GM19467 (cell line): ENCODE results near the gene KIAA0513.
"Not testable (repeated sequence)": the region's sequence is repeated elsewhere in the genome, so short reads cannot be mapped to it uniquely, and the experiment has no call there.

ENCODE experiments used
- ATAC-seq: cut with Tn5 transposase; IDR thresholded peaks from one replicate; pipeline ENCODE4 v1.9.1; 2021; ENCODE audit warnings: mild to moderate bottlenecking, moderate library complexity; ENCODE audit not compliant: unreplicated experiment

The KIAA0513 gene

GRCh38 chr16:85103114-85104079 lies 75.8 kb downstream of the KIAA0513 start:
- ATAC-seq = no peak

GRCh38 chr16:85104147-85104546 lies 76.6 kb downstream of the KIAA0513 start:
- no peak for ATAC-seq

- ATAC-seq = peak; percentile 53
Observed at GRCh38 chr16:85104821-85105391, 77.3 kb downstream of the KIAA0513 start.

GRCh38 chr16:85105475-85105874 lies 77.9 kb downstream of the KIAA0513 start:
- no peak for ATAC-seq

GRCh38 chr16:85107083-85107482 lies 79.5 kb downstream of the KIAA0513 start:
- ATAC-seq = no peak

GRCh38 chr16:85107532-85107931 lies 79.9 kb downstream of the KIAA0513 start:
- ATAC-seq = no peak

- ATAC-seq = no peak
Observed at GRCh38 chr16:85110105-85110504, 82.5 kb downstream of the KIAA0513 start.

GRCh38 chr16:85111184-85111583 lies 83.6 kb downstream of the KIAA0513 start:
- no peak for ATAC-seq

GRCh38 chr16:85112364-85112763 lies 84.8 kb downstream of the KIAA0513 start, which contains the start of gene CIBAR2:
CIBAR2 (minus strand) TSS chr16:85112472; CDS start chr16:85112352, 120 bp downstream.
- no peak for ATAC-seq

GRCh38 chr16:85113168-85113733 lies 85.7 kb downstream of the KIAA0513 start:
- no peak for ATAC-seq

GRCh38 chr16:85113913-85114312 lies 86.3 kb downstream of the KIAA0513 start:
- no peak for ATAC-seq

- no peak for ATAC-seq
Observed at GRCh38 chr16:85114909-85115567, 87.4 kb downstream of the KIAA0513 start.

- no peak for ATAC-seq
Observed at GRCh38 chr16:85117418-85117817, 89.8 kb downstream of the KIAA0513 start.

GRCh38 chr16:85120006-85120340 lies 92.4 kb downstream of the KIAA0513 start:
- ATAC-seq = no peak

- ATAC-seq = not testable (repeated sequence)
Observed at GRCh38 chr16:85123441-85123840, 95.8 kb downstream of the KIAA0513 start.

GRCh38 chr16:85123891-85124635 lies 96.5 kb downstream of the KIAA0513 start:
- ATAC-seq = no peak

- no peak for ATAC-seq
Observed at GRCh38 chr16:85124636-85125346, 97.2 kb downstream of the KIAA0513 start.

- ATAC-seq = no peak
Observed at GRCh38 chr16:85125570-85126393, 98.2 kb downstream of the KIAA0513 start.

GRCh38 chr16:85126394-85126704 lies 98.8 kb downstream of the KIAA0513 start:
- ATAC-seq = no peak
